HG03558 (cell line): ENCODE data around the gene SLC24A3.

Source experiments
- ATAC-seq: cut with Tn5 transposase; IDR thresholded peaks from one replicate; pipeline ENCODE4 v1.9.1; 2021; ENCODE audit warnings: moderate number of reproducible peaks; ENCODE audit not compliant: unreplicated experiment; ENCODE audit errors: extremely low read depth

The SLC24A3 gene

DNA sequence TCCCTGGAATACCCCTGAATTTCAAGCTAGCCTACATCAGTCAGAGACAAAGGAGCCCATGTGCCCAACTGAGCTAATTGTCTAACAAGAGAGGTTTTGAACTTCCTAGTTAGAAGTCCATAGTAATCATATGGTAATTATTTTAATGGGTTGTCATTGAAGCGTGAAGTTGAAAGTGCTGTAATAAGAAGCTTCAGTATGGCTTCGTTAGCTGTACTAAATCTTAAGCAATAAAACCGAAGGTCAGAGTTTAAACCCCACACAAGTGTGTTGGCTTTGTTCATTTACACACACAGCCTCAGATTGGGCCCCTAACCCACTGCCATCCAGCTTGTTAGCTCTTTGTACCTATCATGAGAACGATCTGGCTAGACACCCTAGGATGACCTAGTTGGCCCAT lies 350.0 kb downstream of the SLC24A3 start:
- no peak for ATAC-seq

DNA sequence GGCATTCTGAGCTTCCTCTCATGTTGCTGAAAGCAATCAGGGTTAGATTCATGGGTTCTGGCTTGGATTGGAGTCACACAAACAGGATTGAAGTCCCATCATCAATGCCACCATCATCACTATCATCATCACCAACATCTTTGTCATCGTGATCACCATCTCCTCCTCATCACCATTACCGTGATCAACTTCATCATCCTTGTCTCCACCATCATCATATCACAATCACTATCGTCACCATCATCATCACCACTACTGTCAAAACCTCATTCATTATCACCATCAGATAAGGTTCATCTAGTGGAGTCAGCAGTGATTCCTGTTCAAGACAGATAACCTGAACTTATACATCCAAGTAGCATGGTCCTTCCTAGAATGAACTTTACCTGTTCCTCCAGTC lies 351.8 kb downstream of the SLC24A3 start:
- no peak for ATAC-seq

DNA sequence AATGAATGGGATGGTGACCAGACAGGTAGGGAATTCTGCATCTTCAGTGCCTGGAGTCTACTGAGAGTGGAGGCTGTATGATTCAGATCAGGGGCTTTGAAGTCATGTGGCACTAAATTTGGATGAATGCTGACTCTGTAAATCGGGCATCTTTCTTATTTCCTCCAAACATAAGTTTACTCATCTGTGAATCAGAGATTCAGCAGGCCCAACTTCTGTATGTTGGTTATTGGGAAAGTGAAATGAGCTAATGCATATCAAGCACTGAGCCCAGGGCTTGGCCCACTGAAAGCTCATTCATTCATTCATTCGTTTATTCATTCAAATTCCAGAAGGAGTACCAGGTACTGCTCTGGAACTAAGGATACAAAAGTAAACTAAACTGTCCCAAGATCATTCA lies 353.3 kb downstream of the SLC24A3 start:
- no peak for ATAC-seq

DNA sequence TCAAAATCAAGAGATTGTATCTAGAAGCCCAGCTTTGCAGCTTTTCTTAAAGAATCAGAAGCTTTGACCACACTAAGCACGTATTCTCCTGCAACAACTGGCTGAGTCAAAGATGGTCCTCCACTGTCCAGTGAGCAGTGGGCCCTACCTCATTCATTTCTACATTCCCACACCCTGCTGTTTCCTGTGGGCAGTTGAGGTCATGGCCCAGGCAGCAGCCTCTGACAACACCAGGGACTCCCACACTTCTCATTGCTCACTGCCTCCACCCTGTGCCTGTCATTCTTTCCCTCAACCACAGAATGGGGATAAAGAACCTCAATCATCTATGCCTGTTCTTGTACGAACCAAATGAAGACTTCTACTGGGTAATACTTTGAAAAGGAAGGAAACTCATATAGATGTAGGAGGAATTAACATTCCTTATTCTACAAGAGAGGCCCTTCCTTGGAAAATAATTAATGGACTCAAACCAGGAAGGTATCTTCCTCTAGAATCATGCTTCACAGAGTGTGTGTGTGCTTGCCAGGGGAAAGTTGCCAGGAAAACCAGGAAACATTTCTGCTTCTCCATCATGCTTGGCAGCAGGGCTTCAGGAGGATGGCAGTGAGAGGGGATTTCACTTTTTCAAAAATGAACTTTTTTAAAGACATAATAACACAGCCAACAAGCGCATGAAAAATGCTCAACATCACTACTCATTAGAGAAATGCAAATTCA lies 353.9 kb downstream of the SLC24A3 start:
- no peak for ATAC-seq

DNA sequence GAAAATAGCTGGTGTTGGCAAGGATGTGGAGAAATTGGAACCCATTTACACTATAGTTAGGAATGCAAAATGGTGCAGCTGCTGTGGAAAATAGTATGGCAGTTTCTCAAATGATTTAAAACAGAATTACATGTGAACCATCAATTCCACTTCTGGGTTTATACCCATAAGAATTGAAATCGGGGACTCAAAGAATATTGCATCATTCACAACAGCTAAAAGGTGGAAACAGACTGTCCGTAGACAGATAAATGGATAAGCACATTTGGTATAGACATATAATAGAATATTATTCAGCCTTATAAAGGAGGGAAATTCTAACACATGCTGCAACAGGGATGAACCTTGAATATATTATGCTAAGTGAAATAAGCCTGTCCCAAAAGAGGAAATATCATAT lies 355.7 kb downstream of the SLC24A3 start:
- no peak for ATAC-seq

DNA sequence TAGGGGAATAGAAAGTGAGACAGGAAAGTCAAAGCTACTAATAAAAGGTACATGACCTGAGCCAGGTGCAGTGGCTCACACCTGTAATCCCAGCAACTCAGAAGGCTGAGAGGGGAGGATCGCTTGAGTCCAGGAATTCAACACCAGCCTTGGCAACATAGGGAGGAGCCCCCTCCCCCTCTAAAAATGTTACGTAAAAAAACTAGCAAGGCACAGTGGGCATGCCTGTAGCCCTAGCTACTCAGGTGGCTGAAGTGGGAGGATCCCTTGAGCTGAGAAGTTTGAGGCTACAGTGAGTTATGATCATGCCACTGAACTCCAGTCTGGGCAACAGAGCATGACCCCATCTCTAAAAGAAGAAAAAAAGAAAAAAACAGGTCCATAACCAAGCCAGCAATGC lies 359.6 kb downstream of the SLC24A3 start:
- no peak for ATAC-seq

DNA sequence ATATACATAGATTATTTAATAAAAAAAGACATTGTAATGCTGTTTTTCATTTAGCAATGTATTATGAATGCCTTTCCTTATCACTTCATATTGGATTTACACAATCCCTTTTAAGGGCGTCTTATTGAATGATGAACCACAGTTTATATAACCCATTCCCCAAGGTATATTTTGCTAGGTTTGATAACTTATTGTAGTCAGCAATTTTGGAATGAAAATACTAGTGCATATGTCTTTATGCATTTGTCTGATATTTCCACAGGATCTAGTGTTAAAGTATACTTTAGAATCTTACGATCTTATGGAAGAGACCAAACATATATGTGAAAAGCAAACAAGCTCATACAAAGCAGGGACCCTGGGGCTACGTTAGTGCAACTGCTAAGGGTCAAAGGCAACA lies 365.2 kb downstream of the SLC24A3 start:
- ATAC-seq, result no peak

DNA sequence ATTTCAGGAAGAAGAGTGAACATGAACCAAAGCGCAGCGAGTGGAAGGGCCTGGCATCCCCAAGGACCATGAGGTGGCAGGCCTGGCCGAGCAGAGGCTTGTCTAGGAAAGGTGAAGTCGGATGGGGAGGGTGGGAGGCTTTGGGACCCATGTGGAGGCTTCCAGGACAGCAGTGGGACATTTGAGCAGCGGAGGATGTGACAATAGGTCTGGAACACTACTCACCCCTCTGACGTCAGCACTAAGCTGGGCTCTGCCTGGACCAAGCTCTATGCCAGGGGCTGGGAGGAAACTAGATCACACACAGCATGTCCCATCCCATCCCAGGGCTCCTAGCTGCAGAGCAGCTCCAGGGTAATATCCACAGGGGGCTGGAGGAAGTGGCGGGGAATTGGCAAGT lies 370.3 kb downstream of the SLC24A3 start:
- no peak for ATAC-seq

DNA sequence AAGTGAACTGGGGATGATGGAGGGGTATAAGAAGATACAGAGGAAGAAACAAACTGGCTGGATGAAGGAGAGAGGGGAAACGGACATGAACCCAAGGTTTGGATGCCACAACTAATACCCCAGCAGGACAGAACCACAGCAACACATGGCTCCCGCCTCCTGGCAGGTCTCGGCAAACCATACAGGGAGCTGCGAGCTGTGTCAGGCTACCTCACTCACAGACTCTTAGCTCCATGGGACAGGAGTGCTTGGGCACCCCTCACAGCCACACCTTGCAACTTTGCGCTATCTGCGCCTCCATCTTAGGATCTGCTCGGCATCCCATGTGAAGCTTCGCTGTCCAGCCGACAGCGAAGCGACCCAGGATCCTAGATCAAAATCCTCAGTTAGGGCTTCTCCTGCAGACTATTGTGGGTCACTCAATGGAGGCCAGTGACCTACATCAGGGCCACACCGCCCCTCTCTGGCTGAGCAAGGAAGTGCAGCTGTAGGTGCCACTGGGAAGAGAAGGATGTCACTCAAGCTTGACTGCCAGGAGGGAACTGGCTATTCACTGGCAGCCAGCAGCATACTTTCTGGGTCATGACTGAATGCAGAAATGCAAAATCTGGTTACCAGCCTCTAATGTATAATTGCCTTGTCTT lies 371.2 kb downstream of the SLC24A3 start:
- ATAC-seq, result no peak

DNA sequence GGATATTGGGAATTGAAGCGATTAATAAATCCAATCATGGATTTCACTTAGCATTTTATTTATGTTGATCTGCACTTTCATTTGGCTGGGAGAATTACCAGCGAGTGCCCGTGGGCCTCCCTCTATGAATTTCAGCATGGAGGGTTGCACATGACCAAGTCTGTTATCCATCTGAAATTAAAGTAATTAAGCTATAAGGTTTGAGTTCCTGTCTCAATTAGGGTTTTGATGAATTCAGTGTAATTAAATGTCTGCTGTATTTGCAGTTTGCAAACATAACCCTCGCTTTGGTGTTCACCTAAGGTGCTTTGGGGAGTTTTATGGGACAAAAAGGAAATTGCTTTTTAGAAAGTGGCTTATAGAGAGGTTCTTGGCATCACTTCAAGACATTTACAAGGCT lies 375.8 kb downstream of the SLC24A3 start:
- ATAC-seq, result no peak

DNA sequence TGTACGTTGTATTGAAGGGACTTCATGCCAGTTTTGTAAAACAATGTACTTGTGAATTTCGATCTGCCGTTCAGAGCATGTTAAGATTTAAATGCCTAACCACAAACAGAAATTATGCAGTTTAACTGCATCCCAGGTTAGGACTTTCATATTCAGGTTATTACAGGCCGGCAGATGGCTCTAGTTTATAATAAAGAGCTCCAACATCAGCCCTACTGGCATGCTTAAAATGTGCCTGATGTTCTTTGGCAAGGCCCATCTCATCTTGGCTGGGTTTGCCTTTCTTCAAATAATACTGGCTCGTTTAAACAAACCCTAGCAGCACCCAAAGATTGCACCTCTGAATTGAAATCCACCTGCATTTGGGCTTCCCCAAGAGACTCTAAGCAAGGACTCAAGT lies 376.3 kb downstream of the SLC24A3 start:
- no peak for ATAC-seq

DNA sequence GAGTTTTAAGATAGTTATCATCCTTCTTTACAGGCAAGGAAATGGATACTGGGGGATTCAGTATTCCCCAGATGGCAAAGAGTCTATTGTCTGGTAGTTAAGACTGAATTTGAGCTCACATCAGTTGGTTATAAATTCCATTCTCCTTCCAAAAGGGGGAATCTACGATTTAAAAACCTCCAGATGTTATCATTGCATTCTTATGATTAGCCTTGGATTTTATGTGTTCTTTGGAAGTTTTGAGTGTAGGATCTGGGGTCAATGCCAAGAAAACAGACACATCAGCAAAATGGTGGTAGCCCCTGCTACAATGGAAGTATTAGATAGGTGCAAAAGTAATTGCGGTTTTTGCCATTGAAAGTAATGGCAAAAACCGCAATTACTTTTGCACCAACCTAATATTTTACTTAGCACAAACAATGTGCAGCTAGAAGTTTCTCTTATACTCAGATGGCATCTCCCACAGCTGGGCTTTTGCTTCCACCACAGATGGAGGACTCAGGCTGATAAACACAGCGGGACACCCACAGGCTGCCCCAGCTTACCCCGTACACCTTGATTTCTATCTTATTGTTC lies 377.4 kb downstream of the SLC24A3 start:
- ATAC-seq, result no peak

DNA sequence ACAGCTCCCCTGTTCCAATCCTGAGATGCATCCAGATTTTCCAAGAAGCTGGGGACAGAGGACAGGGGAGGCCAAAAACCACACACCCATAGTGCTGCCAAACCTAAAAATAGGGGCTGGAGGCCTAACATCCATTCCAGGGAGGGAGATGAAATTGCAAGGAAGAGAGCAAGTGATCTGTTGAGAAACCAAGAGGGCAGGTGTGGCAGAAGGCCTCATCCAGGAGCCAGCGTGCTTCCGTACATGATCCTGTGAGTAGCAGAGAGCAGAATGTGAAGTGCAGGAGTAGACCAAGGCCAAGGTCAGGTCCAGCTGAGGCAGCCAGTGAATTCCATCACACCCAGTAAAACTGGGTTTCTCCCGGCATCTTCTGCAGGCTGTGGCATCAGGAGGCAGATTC lies 377.9 kb downstream of the SLC24A3 start:
- ATAC-seq, result no peak

DNA sequence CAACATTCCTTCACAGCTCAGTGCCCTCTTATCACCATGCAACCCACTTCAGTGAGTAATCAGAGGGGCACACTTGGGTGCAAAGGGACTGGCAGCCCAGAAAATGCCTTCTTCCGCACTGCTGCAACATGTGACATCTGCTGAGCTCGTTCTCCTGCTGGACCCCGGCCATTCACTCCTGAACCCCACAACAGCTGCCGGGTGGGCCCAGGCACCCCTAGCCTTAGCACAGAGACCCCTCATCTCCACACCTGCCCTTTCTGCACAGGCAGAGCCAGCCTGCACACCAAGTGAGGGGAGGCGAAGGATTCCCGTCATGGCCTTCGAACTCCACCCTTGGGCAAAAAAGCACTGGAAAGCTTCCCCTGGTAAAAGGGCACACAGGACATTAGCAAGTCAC lies 381.3 kb downstream of the SLC24A3 start:
- no peak for ATAC-seq

DNA sequence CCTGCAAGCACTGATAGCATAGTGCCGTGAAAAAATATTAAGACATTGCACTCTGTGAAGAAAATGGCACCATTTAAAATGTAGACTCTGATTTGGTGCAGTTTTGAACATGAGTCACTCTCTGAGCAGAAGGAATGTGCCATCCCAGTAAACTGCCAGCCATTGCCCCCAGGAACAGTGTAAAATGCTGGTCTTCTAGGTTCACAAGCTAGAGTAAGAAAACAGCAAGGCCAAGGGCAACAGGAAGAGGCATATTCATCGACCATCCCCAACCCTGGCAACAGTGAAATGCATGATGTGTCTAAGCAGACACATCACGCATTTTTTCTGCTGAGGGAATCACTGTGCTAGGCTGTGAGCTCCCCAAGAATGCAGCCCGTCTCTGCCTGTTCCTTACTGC lies 382.5 kb downstream of the SLC24A3 start:
- no peak for ATAC-seq

DNA sequence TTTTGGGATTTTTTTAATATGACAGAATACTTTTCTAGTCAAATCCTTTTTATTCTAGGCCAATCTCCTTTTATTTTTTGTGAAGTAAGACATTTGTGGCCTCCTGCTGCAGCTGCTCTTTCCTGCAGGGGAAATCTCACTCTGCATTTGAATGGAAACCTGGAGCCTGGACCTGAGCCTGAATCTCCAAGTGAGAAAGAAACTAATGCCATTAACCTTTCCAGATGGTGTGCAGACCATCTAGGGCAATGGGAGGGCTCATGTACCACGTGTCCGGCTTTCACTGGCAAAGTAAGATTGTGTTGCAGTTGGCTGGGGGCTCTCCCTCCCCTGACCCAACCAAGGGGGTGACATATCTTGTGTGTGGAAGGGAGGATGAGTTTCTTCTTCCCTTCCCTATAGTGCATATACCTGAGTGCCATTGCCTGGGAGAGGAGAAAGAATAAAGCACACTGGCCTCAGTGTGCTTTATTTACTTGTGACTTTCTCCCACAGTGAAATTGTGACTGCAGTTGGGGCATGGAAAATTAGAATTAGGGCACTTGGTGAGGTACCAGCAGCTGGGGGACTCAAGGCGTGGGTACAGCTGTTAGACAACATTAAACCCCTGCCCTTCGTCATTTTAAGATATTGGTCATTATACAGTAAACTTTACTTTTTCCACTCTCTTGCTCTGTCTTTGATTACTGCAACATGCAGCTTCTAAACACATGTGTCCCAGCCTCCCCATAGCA lies 385.8 kb downstream of the SLC24A3 start:
- no peak for ATAC-seq

DNA sequence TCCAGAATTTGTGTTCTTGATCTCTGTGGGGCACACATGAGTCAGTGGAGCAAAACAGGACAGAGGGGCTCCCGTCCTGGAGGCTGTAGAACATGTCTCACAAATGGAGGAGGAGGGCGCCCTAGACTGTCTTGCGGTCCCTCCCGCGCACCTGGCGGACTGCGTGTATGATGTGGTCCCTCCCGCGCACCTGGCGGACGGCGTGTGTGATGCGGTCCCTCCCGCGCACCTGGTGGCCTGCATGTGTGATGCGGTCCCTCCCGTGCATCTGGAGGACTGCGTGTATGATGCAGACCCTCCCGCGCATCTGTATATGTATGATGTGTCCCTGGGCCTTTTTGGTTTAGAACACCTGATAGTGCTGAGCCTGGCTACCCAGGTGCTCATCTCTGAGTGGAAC lies 386.8 kb downstream of the SLC24A3 start:
- ATAC-seq, result no peak

DNA sequence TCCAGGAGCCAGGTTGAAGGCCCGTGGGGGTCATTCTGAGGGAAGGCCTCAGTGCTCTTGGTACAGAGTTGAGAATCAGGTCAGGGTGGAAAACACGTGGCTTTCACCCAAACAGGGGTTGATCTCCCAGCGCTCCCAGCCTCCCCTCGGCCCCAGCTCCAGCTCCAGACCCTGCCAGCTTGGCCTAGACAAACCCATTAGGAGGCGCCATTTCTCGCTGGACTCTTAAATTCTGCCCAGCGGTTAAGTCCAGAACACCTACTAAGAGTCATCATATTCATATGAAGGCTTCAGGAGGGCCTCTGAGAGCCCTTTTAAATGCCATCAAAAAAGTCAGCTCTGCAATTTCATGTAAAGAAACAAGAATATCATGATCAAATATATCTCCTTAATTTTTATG lies 387.6 kb downstream of the SLC24A3 start:
- no peak for ATAC-seq

DNA sequence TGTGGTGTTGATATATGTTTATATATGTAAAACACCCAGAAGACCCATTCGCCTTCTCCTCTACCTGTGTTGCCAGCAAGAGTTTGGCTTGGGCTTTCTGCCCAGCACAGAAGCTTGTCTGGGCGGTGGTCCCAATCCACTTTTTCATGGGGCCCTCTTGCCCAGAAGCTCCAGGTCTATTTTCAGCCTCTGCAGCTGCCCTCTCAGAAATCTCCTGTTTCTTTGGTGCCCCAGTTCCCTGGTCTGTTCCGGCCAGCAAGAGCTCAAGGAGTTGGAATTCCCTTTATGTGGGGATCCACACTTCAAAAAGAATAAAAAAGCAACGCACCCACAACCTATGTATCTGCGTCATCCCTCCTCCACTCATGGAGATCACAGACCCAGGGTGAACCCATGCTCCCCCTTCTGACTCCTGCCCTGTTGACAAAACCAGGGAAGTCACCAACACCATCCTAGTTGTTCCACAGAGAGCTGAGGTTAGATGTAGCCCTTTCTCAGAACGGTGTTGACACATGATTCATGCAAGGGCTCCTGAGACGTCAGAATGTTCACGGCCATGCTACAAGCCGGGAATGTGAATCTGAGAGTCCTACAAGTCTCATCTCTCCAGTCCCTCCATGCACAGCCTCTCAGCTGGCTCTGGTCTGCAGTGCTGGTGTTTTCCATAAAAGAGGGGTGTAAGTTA lies 388.8 kb downstream of the SLC24A3 start:
- no peak for ATAC-seq

DNA sequence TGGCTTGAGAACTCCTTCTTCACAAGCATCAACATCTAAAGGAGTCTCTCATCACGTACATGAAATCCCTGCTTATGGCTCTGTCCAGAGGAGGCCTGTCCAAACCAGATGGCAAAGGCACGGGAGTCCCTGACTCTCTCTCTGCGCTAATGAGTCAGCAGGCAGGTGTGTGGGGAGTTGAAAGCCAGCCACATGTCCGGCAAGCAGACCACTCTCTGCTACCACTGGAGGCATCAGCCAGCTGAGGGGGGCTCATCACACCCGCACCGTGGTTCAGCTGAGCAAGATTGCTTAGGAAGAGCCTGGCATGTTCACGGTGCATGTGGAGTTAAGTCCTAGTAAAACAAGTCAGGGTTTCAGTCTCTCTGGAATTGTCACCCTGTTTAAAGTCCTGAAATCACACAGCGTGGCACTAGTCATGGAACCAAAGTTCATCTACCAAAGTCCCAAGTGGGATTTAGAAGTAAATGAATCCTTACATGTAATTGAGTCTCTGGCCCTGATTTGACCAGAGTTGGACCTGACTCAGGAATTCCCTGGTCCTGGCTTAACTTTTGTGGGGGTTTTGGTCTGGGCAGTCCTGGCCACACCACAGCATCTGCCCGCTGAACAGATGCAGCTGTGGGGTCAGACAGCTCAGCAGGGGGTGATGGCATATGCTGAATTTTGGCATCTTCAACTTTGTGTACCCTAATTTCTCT lies 390.4 kb downstream of the SLC24A3 start:
- no peak for ATAC-seq
